NOMO-1 (cell line): ENCODE results near the gene ZBTB44.
"Not testable (repeated sequence)": the region's sequence is repeated elsewhere in the genome, so short reads cannot be mapped to it uniquely, and the experiment has no call there.

ENCODE experiments used
- DNase-seq, 2 experiments: peaks; one replicate each; lab custom pipeline; 2025; ENCODE audit not compliant: unreplicated experiment in 2 of 2; lab: John Stamatoyannopoulos, UW

ZBTB44 gene

GRCh38 chr11:130251763-130252162 lies 63.0 kb downstream of the ZBTB44 start:
- DNase-seq = not testable (repeated sequence)

- not testable (repeated sequence) for DNase-seq
Measured at GRCh38 chr11:130249929-130250328, 64.8 kb downstream of the ZBTB44 start.

- no peak for DNase-seq
Measured at GRCh38 chr11:130249371-130249770, 65.3 kb downstream of the ZBTB44 start.

GRCh38 chr11:130247319-130247718 lies 67.4 kb downstream of the ZBTB44 start:
- no peak for DNase-seq

- no peak for DNase-seq
Measured at GRCh38 chr11:130246738-130247137, 68.0 kb downstream of the ZBTB44 start.

GRCh38 chr11:130246270-130246669 lies 68.4 kb downstream of the ZBTB44 start:
- DNase-seq = no peak

GRCh38 chr11:130245375-130245774 lies 69.3 kb downstream of the ZBTB44 start:
- not testable (repeated sequence) for DNase-seq

GRCh38 chr11:130244848-130245247 lies 69.9 kb downstream of the ZBTB44 start:
- DNase-seq = no peak

GRCh38 chr11:130243816-130244215 lies 70.9 kb downstream of the ZBTB44 start:
- DNase-seq = peak in 1 of 2 experiments; percentile 22

GRCh38 chr11:130241713-130242112 lies 73.0 kb downstream of the ZBTB44 start:
- no peak for DNase-seq

GRCh38 chr11:130237282-130238006 lies 77.3 kb downstream of the ZBTB44 start:
- no peak for DNase-seq

GRCh38 chr11:130234315-130234714 lies 80.4 kb downstream of the ZBTB44 start:
- DNase-seq = no peak

- not testable (repeated sequence) for DNase-seq
Measured at GRCh38 chr11:130233888-130234287, 80.8 kb downstream of the ZBTB44 start.

GRCh38 chr11:130233486-130233885 lies 81.2 kb downstream of the ZBTB44 start:
- not testable (repeated sequence) for DNase-seq

- no peak for DNase-seq
Measured at GRCh38 chr11:130227373-130227772, 87.3 kb downstream of the ZBTB44 start.

- no peak for DNase-seq
Measured at GRCh38 chr11:130223291-130223971, 91.3 kb downstream of the ZBTB44 start.

GRCh38 chr11:130220311-130221035 lies 94.2 kb downstream of the ZBTB44 start:
- DNase-seq = no peak

- DNase-seq = no peak
Measured at GRCh38 chr11:130219148-130219547, 95.6 kb downstream of the ZBTB44 start.

- DNase-seq = no peak
Measured at GRCh38 chr11:130218501-130219070, 96.1 kb downstream of the ZBTB44 start.

GRCh38 chr11:130217133-130218031 lies 97.3 kb downstream of the ZBTB44 start:
- DNase-seq = no peak
